Measurements from ENCODE around the gene LARGE1.
"Not testable (repeated sequence)": the region's sequence is repeated elsewhere in the genome, so short reads cannot be mapped to it uniquely, and the experiment has no call there.

Gene LARGE1

GRCh38 chr22:33465554-33465953, 454.7 kb downstream of the LARGE1 start:
- H3K4me3 ChIP-seq (ENCODE audit: low read depth, low read length) = no peak overlapping the region
- DNase-seq (ENCODE audit: low read depth, low spot score) = no peak
- in situ Hi-C loops (cut with HindIII; ENCODE audit: low sequenced_read_pairs) = no loop called here
- no peak for TF ChIP-seq CTCF (IDR thresholded peaks at IDR 0.05; ENCODE audit: low read depth, low read length)

- in situ Hi-C loops (cut with HindIII; ENCODE audit: low sequenced_read_pairs) = no loop called here
- no peak for TF ChIP-seq CTCF (IDR thresholded peaks at IDR 0.05; ENCODE audit: low read depth, low read length)
- H3K4me3 ChIP-seq (ENCODE audit: low read depth, low read length) = no peak overlapping the region
- DNase-seq (ENCODE audit: low read depth, low spot score) = no peak
Observed at GRCh38 chr22:33464698-33465097, 455.6 kb downstream of the LARGE1 start.

GRCh38 chr22:33461698-33462434, 458.4 kb downstream of the LARGE1 start:
- TF ChIP-seq CTCF (IDR thresholded peaks at IDR 0.05; ENCODE audit: low read depth, low read length) = no peak

GRCh38 chr22:33461245-33461644, 459.0 kb downstream of the LARGE1 start:
- DNase-seq (ENCODE audit: low read depth, low spot score); in situ Hi-C loops (cut with HindIII; ENCODE audit: low sequenced_read_pairs): not testable (repeated sequence)

More at GRCh38 chr22:33461698-33462434, 458.4 kb downstream of the LARGE1 start:
- no peak for DNase-seq (ENCODE audit: low read depth, low spot score)
- no peak overlapping the region for H3K4me3 ChIP-seq (ENCODE audit: low read depth, low read length)
- in situ Hi-C loops (cut with HindIII; ENCODE audit: low sequenced_read_pairs) = no loop called here

GRCh38 chr22:33459137-33459536, 461.1 kb downstream of the LARGE1 start:
- no peak for TF ChIP-seq CTCF (IDR thresholded peaks at IDR 0.05; ENCODE audit: low read depth, low read length)
- no peak for DNase-seq (ENCODE audit: low read depth, low spot score)
- no peak overlapping the region for H3K4me3 ChIP-seq (ENCODE audit: low read depth, low read length)
- in situ Hi-C loops (cut with HindIII; ENCODE audit: low sequenced_read_pairs) = no loop called here

More at GRCh38 chr22:33461245-33461644, 459.0 kb downstream of the LARGE1 start:
- not testable (repeated sequence) for H3K4me3 ChIP-seq (ENCODE audit: low read depth, low read length)

- no peak for DNase-seq (ENCODE audit: low read depth, low spot score)
- H3K4me3 ChIP-seq (ENCODE audit: low read depth, low read length) = no peak overlapping the region
- in situ Hi-C loops (cut with HindIII; ENCODE audit: low sequenced_read_pairs) = no loop called here
- no peak for TF ChIP-seq CTCF (IDR thresholded peaks at IDR 0.05; ENCODE audit: low read depth, low read length)
Observed at GRCh38 chr22:33456511-33456910, 463.8 kb downstream of the LARGE1 start.

GRCh38 chr22:33455036-33455435, 465.2 kb downstream of the LARGE1 start:
- TF ChIP-seq CTCF (IDR thresholded peaks at IDR 0.05; ENCODE audit: low read depth, low read length) = no peak
- no peak for DNase-seq (ENCODE audit: low read depth, low spot score)
- in situ Hi-C loops (cut with HindIII; ENCODE audit: low sequenced_read_pairs) = no loop called here
- no peak overlapping the region for H3K4me3 ChIP-seq (ENCODE audit: low read depth, low read length)

Data from astrocyte of the spinal cord (primary cell).